ENCODE data around the gene RGS7. TPM values are rescaled to one million over a fixed set of nuclear protein-coding genes. Genes with fewer than 3 reads are reported as not detected.

RGS7 gene
- total RNA-seq, 3 donors from 2014 or later (not counting 1 experiment from before 2014, with no cell fraction given): not detected

GRCh38 chr1:240801442-240801841 is 555.6 kb downstream of the RGS7 start:
- Mint-ChIP-seq H3K36me3 (no peaks in the 10 kb centered on the region), H3K27ac (no peak overlapping the region), H3K9me3 (peaks cover 0 to 3% of the 10 kb centered on the region in 2 donors), H3K27me3 (ENCODE audit: low read depth in 2 of 2) (no peaks in the 10 kb centered on the region), H3K4me3 (no peak overlapping the region), H3K4me1 (no peaks in the 10 kb centered on the region)
- DNase-seq: no peak
- Histone ChIP-seq H3K27me3 (ENCODE audit: control insufficient read depth, insufficient read depth, low read length) (no peaks in the 10 kb centered on the region), H3K4me1 (ENCODE audit: control insufficient read depth, insufficient read depth, low read length) (no peaks in the 10 kb centered on the region), H3K27ac (ENCODE audit: low read length) (no peak overlapping the region), H3K4me3 (ENCODE audit: low read length) (no peak overlapping the region), H3K9me3 (ENCODE audit: control insufficient read depth, insufficient read depth, low read length) (no peaks in the 10 kb centered on the region), H3K36me3 (ENCODE audit: control insufficient read depth, insufficient read depth, low read length) (no peaks in the 10 kb centered on the region)
- intact Hi-C loops (cut with micrococcal nuclease): no loop called here
- ATAC-seq: no peak
- TF ChIP-seq CTCF (IDR thresholded peaks at IDR 0.05): no peak
- WGBS (ENCODE audit: insufficient coverage): 100% methylated on average over 3 of the region's 3 CpGs

DNA sequence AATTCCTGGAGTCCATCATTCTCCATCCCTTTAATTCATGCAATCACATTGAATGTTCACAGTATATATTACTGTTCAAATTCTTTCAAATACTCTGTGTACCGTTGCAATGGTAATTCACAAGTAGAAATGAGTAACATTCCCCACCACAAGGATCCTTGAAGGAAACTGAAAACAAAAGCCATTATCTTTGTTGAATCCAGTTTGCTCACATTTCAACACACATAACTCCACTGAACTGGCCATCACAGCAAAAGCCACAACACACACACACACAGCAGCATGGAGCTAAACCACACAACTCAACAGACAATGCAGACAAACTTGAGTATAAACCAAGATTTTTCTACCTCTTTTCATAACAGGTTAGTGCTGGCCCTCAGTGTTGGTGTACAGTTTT is 556.7 kb downstream of the RGS7 start:
- DNase-seq (no peak), ATAC-seq (no peak)
- no peak overlapping the region for H3K27ac ChIP-seq (ENCODE audit: low read length)
- WGBS (ENCODE audit: insufficient coverage): 65% methylated on average over 1 of the region's 1 CpG
- no peak for TF ChIP-seq CTCF (IDR thresholded peaks at IDR 0.05)
- Mint-ChIP-seq H3K27ac (no peak overlapping the region), H3K9me3 (peaks cover 0 to 3% of the 10 kb centered on the region in 2 donors), H3K4me1 (no peaks in the 10 kb centered on the region), H3K27me3 (ENCODE audit: low read depth in 2 of 2) (no peaks in the 10 kb centered on the region), H3K36me3 (no peaks in the 10 kb centered on the region), H3K4me3 (no peak overlapping the region)
- H3K4me1 ChIP-seq (ENCODE audit: control insufficient read depth, insufficient read depth, low read length): no peaks in the 10 kb centered on the region
- intact Hi-C loops (cut with micrococcal nuclease): no loop called here
- H3K9me3 ChIP-seq (ENCODE audit: control insufficient read depth, insufficient read depth, low read length): no peaks in the 10 kb centered on the region
- H3K36me3 ChIP-seq (ENCODE audit: control insufficient read depth, insufficient read depth, low read length): no peaks in the 10 kb centered on the region
- no peaks in the 10 kb centered on the region for H3K27me3 ChIP-seq (ENCODE audit: control insufficient read depth, insufficient read depth, low read length)
- H3K4me3 ChIP-seq (ENCODE audit: low read length): no peak overlapping the region

GRCh38 chr1:240797050-240797449 is 560.0 kb downstream of the RGS7 start:
- intact Hi-C loops (cut with micrococcal nuclease): no loop called here
- Histone ChIP-seq H3K4me1 (ENCODE audit: control insufficient read depth, insufficient read depth, low read length) (no peaks in the 10 kb centered on the region), H3K36me3 (ENCODE audit: control insufficient read depth, insufficient read depth, low read length) (no peaks in the 10 kb centered on the region), H3K4me3 (ENCODE audit: low read length) (no peak overlapping the region), H3K27me3 (ENCODE audit: control insufficient read depth, insufficient read depth, low read length) (no peaks in the 10 kb centered on the region), H3K9me3 (ENCODE audit: control insufficient read depth, insufficient read depth, low read length) (no peaks in the 10 kb centered on the region), H3K27ac (ENCODE audit: low read length) (no peak overlapping the region)
- ATAC-seq (no peak), DNase-seq (no peak)
- Mint-ChIP-seq H3K9me3 (peaks cover 2 to 3% of the 10 kb centered on the region in 2 donors), H3K4me3 (no peak overlapping the region), H3K36me3 (no peaks in the 10 kb centered on the region), H3K4me1 (no peaks in the 10 kb centered on the region), H3K27me3 (ENCODE audit: low read depth in 2 of 2) (no peaks in the 10 kb centered on the region), H3K27ac (no peak overlapping the region)
- WGBS (ENCODE audit: insufficient coverage): 89% methylated on average over 1 of the region's 1 CpG
- no peak for TF ChIP-seq CTCF (IDR thresholded peaks at IDR 0.05)

GRCh38 chr1:240794046-240794843 is 562.8 kb downstream of the RGS7 start:
- intact Hi-C loops (cut with micrococcal nuclease): no loop called here
- H3K9me3 ChIP-seq (ENCODE audit: control insufficient read depth, insufficient read depth, low read length): no peaks in the 10 kb centered on the region
- TF ChIP-seq CTCF (IDR thresholded peaks at IDR 0.05): no peak
- DNase-seq (no peak), ATAC-seq (no peak)
- H3K9me3 Mint-ChIP-seq: peaks cover 0 to 2% of the 10 kb centered on the region in 2 donors
- no peak overlapping the region for H3K27ac ChIP-seq (ENCODE audit: low read length)
- no peaks in the 10 kb centered on the region for H3K36me3 ChIP-seq (ENCODE audit: control insufficient read depth, insufficient read depth, low read length)
- H3K4me1 ChIP-seq (ENCODE audit: control insufficient read depth, insufficient read depth, low read length): no peaks in the 10 kb centered on the region
- H3K36me3 Mint-ChIP-seq: no peaks in the 10 kb centered on the region
- H3K27ac Mint-ChIP-seq: no peak overlapping the region
- no peaks in the 10 kb centered on the region for H3K27me3 Mint-ChIP-seq (ENCODE audit: low read depth in 2 of 2)
- no peaks in the 10 kb centered on the region for H3K4me1 Mint-ChIP-seq
- 73% methylated on average over 4 of the region's 6 CpGs for WGBS (ENCODE audit: insufficient coverage)
- H3K27me3 ChIP-seq (ENCODE audit: control insufficient read depth, insufficient read depth, low read length): no peaks in the 10 kb centered on the region
- H3K4me3 ChIP-seq (ENCODE audit: low read length): no peak overlapping the region
- H3K4me3 Mint-ChIP-seq: no peak overlapping the region

Measured in natural killer cell (primary cell).